Osteoblast (primary cell): ENCODE measurements around the gene DCUN1D3. TPM values are rescaled to one million over a fixed set of nuclear protein-coding genes. Genes with fewer than 3 reads are reported as not detected.

Experiments used
- DNase-seq: peaks from one replicate; pipeline ENCODE4 v3.0.0; 2011; ENCODE audit warnings: low spot score, mixed read lengths; ENCODE audit not compliant: insufficient read length; ENCODE audit errors: missing footprints
- H2AFZ ChIP-seq: 2 replicates; pipeline ENCODE4 v1.6.0; 2011; ENCODE audit warnings: mild to moderate bottlenecking, low read length
- H3K27ac ChIP-seq: 2 replicates; pipeline ENCODE4 v1.5.1; 2011; ENCODE audit warnings: mild to moderate bottlenecking, low read depth, low read length, moderate library complexity
- H3K27me3 ChIP-seq: 2 replicates; pipeline ENCODE4 v1.6.0; 2012; ENCODE audit warnings: mild to moderate bottlenecking, control low read depth, inconsistent platforms, low read length, moderate library complexity; ENCODE audit not compliant: insufficient read depth
- H3K36me3 ChIP-seq: 2 replicates; pipeline ENCODE4 v1.5.1; 2011; ENCODE audit warnings: mild to moderate bottlenecking, low read length, control low read depth, moderate library complexity; ENCODE audit not compliant: insufficient read depth
- H3K4me1 ChIP-seq: 2 replicates; pipeline ENCODE4 v1.5.1; 2011; ENCODE audit warnings: mild to moderate bottlenecking, low read length, control low read depth, moderate library complexity; ENCODE audit not compliant: insufficient read depth
- H3K4me2 ChIP-seq: 2 replicates; pipeline ENCODE4 v1.6.0; 2011; ENCODE audit warnings: mild to moderate bottlenecking, low read length; ENCODE audit not compliant: insufficient read depth
- H3K4me3 ChIP-seq: fragments of 200-600 bp; sonication (generic); 3 replicates; pipeline ENCODE4 v1.5.1; 2012; ENCODE audit warnings: mild to moderate bottlenecking, low read length, inconsistent platforms; ENCODE audit not compliant: insufficient read depth
- H3K79me2 ChIP-seq: 2 replicates; pipeline ENCODE4 v1.6.0; 2012; ENCODE audit warnings: mild to moderate bottlenecking, low read length, control low read depth, inconsistent platforms; ENCODE audit not compliant: insufficient read depth
- H3K9me3 ChIP-seq: 2 replicates; pipeline ENCODE4 v1.5.1; 2011; ENCODE audit warnings: low read depth, low read length, control low read depth
- H4K20me1 ChIP-seq: 2 replicates; pipeline ENCODE4 v1.6.0; 2012; ENCODE audit warnings: mild to moderate bottlenecking, low read length, control low read depth; ENCODE audit not compliant: insufficient read depth
- CTCF ChIP-seq: IDR thresholded peaks from 2 replicates; pipeline ENCODE4 v1.5.1; 2011; ENCODE audit warnings: mild to moderate bottlenecking, low read depth, low read length, moderate library complexity; ENCODE audit errors: extremely low read depth
- total RNA-seq: library from RNA; depleted of rRNA; stranded (reverse); fragments of >200 nt; gene quantifications from 2 replicates; pipeline ENCODE4 v1.2.3, GENCODE V29; 2012

Gene DCUN1D3
- total RNA-seq, 1 donor: 33.7 TPM

GRCh38 chr16:20925751-20926150 is 25.6 kb upstream of the DCUN1D3 start:
- no peaks in the 10 kb centered on the region for H3K4me1 ChIP-seq
- TF ChIP-seq CTCF: no peak
- H3K4me3 ChIP-seq: no peak overlapping the region
- no peaks in the 10 kb centered on the region for H4K20me1 ChIP-seq
- no peaks in the 10 kb centered on the region for H3K27me3 ChIP-seq
- no peak overlapping the region for H3K27ac ChIP-seq
- no peaks in the 10 kb centered on the region for H3K79me2 ChIP-seq
- peaks cover 3% of the 10 kb centered on the region for H3K36me3 ChIP-seq
- DNase-seq: no peak
- no peak overlapping the region for H3K4me2 ChIP-seq
- H2AFZ ChIP-seq: no peak overlapping the region
- H3K9me3 ChIP-seq: no peaks in the 10 kb centered on the region

- Histone ChIP-seq H3K27me3 (no peaks in the 10 kb centered on the region), H3K9me3 (no peaks in the 10 kb centered on the region), H3K4me2 (no peak overlapping the region), H3K27ac (no peak overlapping the region), H3K79me2 (no peaks in the 10 kb centered on the region), H3K4me3 (no peak overlapping the region), H3K4me1 (peaks cover 4% of the 10 kb centered on the region), H4K20me1 (no peaks in the 10 kb centered on the region), H3K36me3 (peaks cover 3% of the 10 kb centered on the region), H2AFZ (no peak overlapping the region)
- DNase-seq: no peak
- no peak for TF ChIP-seq CTCF
Measured at GRCh38 chr16:20923876-20924275, 23.7 kb upstream of the DCUN1D3 start.

GRCh38 chr16:20920799-20921198 is 20.6 kb upstream of the DCUN1D3 start:
- no peak for DNase-seq
- H3K9me3 ChIP-seq: no peaks in the 10 kb centered on the region
- peaks cover 10% of the 10 kb centered on the region for H3K4me1 ChIP-seq
- H3K36me3 ChIP-seq: peaks cover 3% of the 10 kb centered on the region
- H3K4me2 ChIP-seq: no peak overlapping the region
- H3K27me3 ChIP-seq: no peaks in the 10 kb centered on the region
- no peak for TF ChIP-seq CTCF
- H2AFZ ChIP-seq: no peak overlapping the region
- no peaks in the 10 kb centered on the region for H3K79me2 ChIP-seq
- no peak overlapping the region for H3K27ac ChIP-seq
- H3K4me3 ChIP-seq: no peak overlapping the region
- no peaks in the 10 kb centered on the region for H4K20me1 ChIP-seq

- no peaks in the 10 kb centered on the region for H3K27me3 ChIP-seq
- H3K4me3 ChIP-seq: no peak overlapping the region
- no peak overlapping the region for H3K4me2 ChIP-seq
- no peak overlapping the region for H3K27ac ChIP-seq
- DNase-seq: no peak
- H3K4me1 ChIP-seq: peaks cover 10% of the 10 kb centered on the region
- no peaks in the 10 kb centered on the region for H4K20me1 ChIP-seq
- H3K36me3 ChIP-seq: peaks cover 3% of the 10 kb centered on the region
- no peaks in the 10 kb centered on the region for H3K9me3 ChIP-seq
- H2AFZ ChIP-seq: no peak overlapping the region
- TF ChIP-seq CTCF: no peak
- no peaks in the 10 kb centered on the region for H3K79me2 ChIP-seq
Measured at GRCh38 chr16:20920091-20920490, 19.9 kb upstream of the DCUN1D3 start.
